Measurements from ENCODE around the gene MARCKS. TPM values are rescaled to one million over a fixed set of nuclear protein-coding genes. Genes with fewer than 3 reads are reported as not detected.

The MARCKS gene
- total RNA-seq, 2 donors from 2014 or later, result 34.3 TPM

GRCh38 chr6:113855500-113856374 is 1.4 kb upstream of the MARCKS start:
- H3K36me3 ChIP-seq, result no peaks in the 10 kb centered on the region
- peaks cover 5 to 9% of the 10 kb centered on the region in 2 donors for H3K4me1 ChIP-seq (ENCODE audit: control insufficient read depth in 1 of 2, low read depth in 2 of 2)
- peak overlapping the region; percentile 96 for H3K4me3 ChIP-seq
- no peaks in the 10 kb centered on the region for H3K27me3 ChIP-seq (replicated peaks; ENCODE audit: insufficient read depth)
- peak overlapping the region; percentile 13 to 55 for H3K27ac ChIP-seq
- no peaks in the 10 kb centered on the region for H3K9me3 ChIP-seq
- no peak for TF ChIP-seq CTCF (IDR thresholded peaks at IDR 0.05)
- no peak for ATAC-seq (ENCODE audit: insufficient number of reproducible peaks, low FRiP score, low read depth)
- no peak for DNase-seq (ENCODE audit: low spot score)

- no peak for ATAC-seq (ENCODE audit: insufficient number of reproducible peaks, low FRiP score, low read depth)
- no peak for TF ChIP-seq CTCF (IDR thresholded peaks at IDR 0.05)
- no peaks in the 10 kb centered on the region for H3K27me3 ChIP-seq (replicated peaks; ENCODE audit: insufficient read depth)
- no peaks in the 10 kb centered on the region for H3K9me3 ChIP-seq
- H3K4me3 ChIP-seq, result peak overlapping the region; percentile 96
- H3K27ac ChIP-seq, result peak overlapping the region in 1 of 2 donors; percentile 55
- no peaks in the 10 kb centered on the region for H3K36me3 ChIP-seq
- no peak for DNase-seq (ENCODE audit: low spot score)
- peaks cover 5 to 9% of the 10 kb centered on the region in 2 donors for H3K4me1 ChIP-seq (ENCODE audit: control insufficient read depth in 1 of 2, low read depth in 2 of 2)
Measured at GRCh38 chr6:113856375-113856624, 845 bp upstream of the MARCKS start.

- H3K4me3 ChIP-seq, result peak overlapping the region; percentile 96
- no peak for TF ChIP-seq CTCF (IDR thresholded peaks at IDR 0.05)
- H3K4me1 ChIP-seq (ENCODE audit: control insufficient read depth in 1 of 2, low read depth in 2 of 2), result peaks cover 8 to 9% of the 10 kb centered on the region in 2 donors
- H3K36me3 ChIP-seq, result no peaks in the 10 kb centered on the region
- no peak for DNase-seq (ENCODE audit: low spot score)
- H3K27me3 ChIP-seq (replicated peaks; ENCODE audit: insufficient read depth), result no peaks in the 10 kb centered on the region
- peak overlapping the region; percentile 78 to 93 for H3K27ac ChIP-seq
- no peak for ATAC-seq (ENCODE audit: insufficient number of reproducible peaks, low FRiP score, low read depth)
- H3K9me3 ChIP-seq, result no peaks in the 10 kb centered on the region
Measured at GRCh38 chr6:113857556-113858479, 673 bp downstream of the MARCKS start.

GRCh38 chr6:113858480-113859348 is 1.6 kb downstream of the MARCKS start:
- no peaks in the 10 kb centered on the region for H3K36me3 ChIP-seq
- DNase-seq (ENCODE audit: low spot score), result no peak
- peak overlapping the region; percentile 88 to 93 for H3K27ac ChIP-seq
- TF ChIP-seq CTCF (IDR thresholded peaks at IDR 0.05), result peak; percentile 87
- ATAC-seq (ENCODE audit: insufficient number of reproducible peaks, low FRiP score, low read depth), result peak; percentile 87
- H3K4me3 ChIP-seq, result peak overlapping the region; percentile 96
- H3K4me1 ChIP-seq (ENCODE audit: control insufficient read depth in 1 of 2, low read depth in 2 of 2), result peaks cover 8 to 9% of the 10 kb centered on the region in 2 donors
- H3K9me3 ChIP-seq, result no peaks in the 10 kb centered on the region
- H3K27me3 ChIP-seq (replicated peaks; ENCODE audit: insufficient read depth), result no peaks in the 10 kb centered on the region

Measured in thoracic aorta (tissue), 2 donors.